Mucosa of stomach (tissue), 1 donor: ENCODE measurements around the gene TAAR1.
"Not testable (repeated sequence)": the region's sequence is repeated elsewhere in the genome, so short reads cannot be mapped to it uniquely, and the experiment has no call there.

Source experiments
- H3K27me3 ChIP-seq: one replicate; pipeline ENCODE4 v1.7.0; 2013; ENCODE audit warnings: mild to moderate bottlenecking, low read length; ENCODE audit not compliant: control insufficient read depth, insufficient read depth
- H3K36me3 ChIP-seq: one replicate; pipeline ENCODE4 v1.7.0; 2013; ENCODE audit warnings: low read length; ENCODE audit not compliant: control insufficient read depth, insufficient read depth
- H3K4me1 ChIP-seq: one replicate; pipeline ENCODE4 v1.7.0; 2013; ENCODE audit warnings: mild to moderate bottlenecking, low read length; ENCODE audit not compliant: control insufficient read depth, insufficient read depth
- H3K4me3 ChIP-seq: one replicate; pipeline ENCODE4 v1.7.0; 2013; ENCODE audit warnings: low read length
- H3K9ac ChIP-seq: one replicate; pipeline ENCODE4 v1.7.0; 2013; ENCODE audit warnings: mild to moderate bottlenecking, low read length, moderate library complexity
- H3K9me3 ChIP-seq: one replicate; pipeline ENCODE4 v1.7.0; 2013; ENCODE audit warnings: mild to moderate bottlenecking, low read length, moderate library complexity; ENCODE audit not compliant: control insufficient read depth
- donor health status: Pancreatic carcinoma.

TAAR1 gene

GRCh38 chr6:132683543-132683942, 24.6 kb upstream of the TAAR1 start:
- Histone ChIP-seq H3K9me3 (no peaks in the 10 kb centered on the region), H3K36me3 (no peaks in the 10 kb centered on the region), H3K4me3 (no peak overlapping the region), H3K4me1 (peaks cover 11% of the 10 kb centered on the region), H3K27me3 (no peaks in the 10 kb centered on the region), H3K9ac (no peak overlapping the region)

- H3K36me3 ChIP-seq, H3K9ac ChIP-seq, H3K4me3 ChIP-seq, H3K9me3 ChIP-seq, H3K4me1 ChIP-seq, H3K27me3 ChIP-seq: not testable (repeated sequence)
These were observed 20.1 kb upstream of the TAAR1 start for GRCh38 chr6:132679094-132679493.

- no peaks in the 10 kb centered on the region for H3K36me3 ChIP-seq
- H3K9me3 ChIP-seq, result no peaks in the 10 kb centered on the region
- peaks cover 10% of the 10 kb centered on the region for H3K4me1 ChIP-seq
- no peak overlapping the region for H3K9ac ChIP-seq
- H3K27me3 ChIP-seq, result no peaks in the 10 kb centered on the region
- H3K4me3 ChIP-seq, result no peak overlapping the region
These were observed 16.8 kb upstream of the TAAR1 start for GRCh38 chr6:132675749-132676148.

GRCh38 chr6:132675002-132675401, 16.0 kb upstream of the TAAR1 start:
- no peaks in the 10 kb centered on the region for H3K27me3 ChIP-seq
- H3K4me1 ChIP-seq, result peaks cover 15% of the 10 kb centered on the region
- H3K9me3 ChIP-seq, result no peaks in the 10 kb centered on the region
- no peak overlapping the region for H3K4me3 ChIP-seq
- H3K9ac ChIP-seq, result no peak overlapping the region
- H3K36me3 ChIP-seq, result no peaks in the 10 kb centered on the region

GRCh38 chr6:132673376-132674094, 14.6 kb upstream of the TAAR1 start:
- no peaks in the 10 kb centered on the region for H3K36me3 ChIP-seq
- peaks cover 19% of the 10 kb centered on the region for H3K4me1 ChIP-seq
- no peak overlapping the region for H3K4me3 ChIP-seq
- no peak overlapping the region for H3K9ac ChIP-seq
- no peaks in the 10 kb centered on the region for H3K9me3 ChIP-seq
- no peaks in the 10 kb centered on the region for H3K27me3 ChIP-seq

GRCh38 chr6:132671295-132671694, 12.3 kb upstream of the TAAR1 start:
- H3K9me3 ChIP-seq, result no peaks in the 10 kb centered on the region
- no peak overlapping the region for H3K9ac ChIP-seq
- no peaks in the 10 kb centered on the region for H3K27me3 ChIP-seq
- no peaks in the 10 kb centered on the region for H3K36me3 ChIP-seq
- peaks cover 19% of the 10 kb centered on the region for H3K4me1 ChIP-seq
- no peak overlapping the region for H3K4me3 ChIP-seq

GRCh38 chr6:132669690-132670291, 10.8 kb upstream of the TAAR1 start:
- H3K4me3 ChIP-seq, result no peak overlapping the region

GRCh38 chr6:132666118-132666517, 7.1 kb upstream of the TAAR1 start:
- Histone ChIP-seq H3K4me3 (no peak overlapping the region), H3K9ac (no peak overlapping the region), H3K36me3 (no peaks in the 10 kb centered on the region), H3K9me3 (no peaks in the 10 kb centered on the region), H3K4me1 (peaks cover 11% of the 10 kb centered on the region), H3K27me3 (peaks cover 8% of the 10 kb centered on the region)

More at GRCh38 chr6:132669690-132670291, 10.8 kb upstream of the TAAR1 start:
- H3K4me1 ChIP-seq, result peaks cover 19% of the 10 kb centered on the region
- H3K9ac ChIP-seq, result peak overlapping the region; percentile 24
- no peaks in the 10 kb centered on the region for H3K9me3 ChIP-seq
- no peaks in the 10 kb centered on the region for H3K27me3 ChIP-seq
- H3K36me3 ChIP-seq, result no peaks in the 10 kb centered on the region

- Histone ChIP-seq H3K4me3 (no peak overlapping the region), H3K9me3 (no peaks in the 10 kb centered on the region), H3K9ac (no peak overlapping the region), H3K27me3 (peaks cover 15% of the 10 kb centered on the region), H3K4me1 (no peaks in the 10 kb centered on the region), H3K36me3 (no peaks in the 10 kb centered on the region)
These were observed 5.5 kb upstream of the TAAR1 start for GRCh38 chr6:132664309-132665034.

GRCh38 chr6:132663661-132664060, 4.7 kb upstream of the TAAR1 start:
- Histone ChIP-seq H3K36me3 (no peaks in the 10 kb centered on the region), H3K4me1 (no peaks in the 10 kb centered on the region), H3K9me3 (no peaks in the 10 kb centered on the region), H3K4me3 (no peak overlapping the region), H3K9ac (no peak overlapping the region), H3K27me3 (peaks cover 17% of the 10 kb centered on the region)

GRCh38 chr6:132661906-132662305, 2.9 kb upstream of the TAAR1 start:
- H3K4me3 ChIP-seq, result no peak overlapping the region
- no peaks in the 10 kb centered on the region for H3K4me1 ChIP-seq
- H3K27me3 ChIP-seq, result peaks cover 19% of the 10 kb centered on the region
- no peak overlapping the region for H3K9ac ChIP-seq
- no peaks in the 10 kb centered on the region for H3K9me3 ChIP-seq
- no peaks in the 10 kb centered on the region for H3K36me3 ChIP-seq

GRCh38 chr6:132651062-132651461, 7.9 kb downstream of the TAAR1 start:
- no peak overlapping the region for H3K9ac ChIP-seq
- H3K9me3 ChIP-seq, result no peaks in the 10 kb centered on the region
- H3K27me3 ChIP-seq, result peaks cover 69% of the 10 kb centered on the region
- no peak overlapping the region for H3K4me3 ChIP-seq
- no peaks in the 10 kb centered on the region for H3K36me3 ChIP-seq
- no peaks in the 10 kb centered on the region for H3K4me1 ChIP-seq
